Breast epithelium (tissue), 4 donors: ENCODE results near the gene FHIP2A. TPM values are rescaled to one million over a fixed set of nuclear protein-coding genes. Genes with fewer than 3 reads are reported as not detected.

Experiments
- DNase-seq, 2 donors: peaks; one replicate each; pipeline ENCODE4 v3.0.0-alpha.2; 2019; ENCODE audit warnings: low spot score in 2 of 2
- H3K27ac ChIP-seq, 2 donors: fragments of 200-600 bp; sonication (generic) in 1 of 2; one replicate each; pipeline ENCODE4 v1.5.1; 2016 to 2019; ENCODE audit warnings: mild to moderate bottlenecking in 1 of 2
- H3K27me3 ChIP-seq, 2 donors: fragments of 200-600 bp; sonication (generic) in 1 of 2; one replicate each; pipeline versions ENCODE4 v1.5.1 to v1.6.0; 2017 to 2019; ENCODE audit warnings: control low read depth in 1 of 2, mild to moderate bottlenecking in 1 of 2
- H3K36me3 ChIP-seq: fragments of 200-600 bp; one replicate; pipeline ENCODE4 v1.5.1; 2019
- H3K4me1 ChIP-seq, 2 donors: fragments of 200-600 bp; sonication (generic); one replicate each; pipeline ENCODE4 v1.5.1; 2016 to 2019; ENCODE audit warnings: control low read depth in 1 of 2
- H3K4me3 ChIP-seq, 3 donors: fragments of 200-600 bp; sonication (generic); 1 replicate in 2 of 3; 2 replicates in 1 of 3; pipeline ENCODE4 v1.5.1; 2016 to 2019; ENCODE audit warnings: mild to moderate bottlenecking in 3 of 3, moderate library complexity in 2 of 3
- H3K9me3 ChIP-seq, 2 donors: fragments of 200-600 bp; sonication (generic) in 1 of 2; one replicate each; pipeline ENCODE4 v1.5.1; 2016 to 2019; ENCODE audit warnings: control low read depth in 1 of 2
- POLR2A ChIP-seq: fragments of 450-650 bp; IDR thresholded peaks from one replicate; pipeline ENCODE4 v1.6.1; 2016; ENCODE audit warnings: antibody characterized with exemption, mild to moderate bottlenecking, moderate library complexity
- POLR2AphosphoS5 ChIP-seq, 3 donors: sonication (generic); formaldehyde crosslinking; IDR thresholded peaks; one replicate each; pipeline ENCODE4 v1.6.1; 2017; ENCODE audit warnings: antibody characterized with exemption in 3 of 3
- intact Hi-C: fragments of 100-400 bp; cut with DNase I; formaldehyde crosslinking; loops from one replicate; pipeline ENCODE4 v1.15.1; 2023; ENCODE audit warnings: low total_unique reads
- total RNA-seq, 3 donors: library from RNA; depleted of rRNA; stranded (reverse); fragments of >200 nt; gene quantifications; one replicate each; pipeline ENCODE4 v1.1.0, GENCODE V29; 2016
- TF ChIP-seq, protein P1 (sequence below), 3 donors: fragments of 450-650 bp; IDR thresholded peaks; one replicate each; pipeline ENCODE4 v1.5.1; 2016 to 2017; ENCODE audit warnings: antibody characterized with exemption in 3 of 3, mild to moderate bottlenecking in 3 of 3, moderate library complexity in 3 of 3

FHIP2A gene
- total RNA-seq, 3 donors from 2014 or later = 28.2 to 32.3 (median 31.0) TPM

DNA sequence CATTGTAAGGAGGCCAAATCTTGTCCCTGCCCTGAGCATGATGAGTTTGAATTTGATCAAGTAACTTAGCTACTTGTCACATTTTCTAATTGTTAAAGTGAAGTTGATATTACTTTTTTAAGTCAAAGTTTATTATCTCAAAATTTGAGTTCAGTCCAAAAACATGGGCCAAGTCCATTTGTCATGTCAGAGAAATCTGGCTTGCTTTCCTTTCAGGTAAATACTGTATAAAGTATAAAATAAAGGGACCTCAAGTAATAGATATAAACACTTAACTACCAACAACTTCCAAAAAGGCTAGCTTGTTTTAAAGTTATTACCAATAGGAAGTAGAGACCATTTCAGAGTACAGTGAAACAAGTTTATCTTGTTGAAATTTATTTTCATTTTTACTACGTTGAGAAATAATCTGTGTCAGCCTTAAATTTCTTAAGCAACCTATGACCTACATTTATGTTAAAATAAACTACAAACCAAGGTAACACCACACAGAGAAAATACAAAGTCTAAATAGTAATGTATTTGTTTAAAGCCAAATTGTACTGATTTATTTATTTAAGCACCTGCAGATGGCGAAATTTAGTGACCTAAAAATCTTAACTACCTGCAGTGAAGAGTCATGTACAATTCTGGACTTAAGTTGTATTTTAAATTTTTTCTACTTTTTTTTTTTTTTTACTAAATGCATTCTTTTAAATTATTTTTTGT is 36.5 kb downstream of the FHIP2A start:
- Histone ChIP-seq H3K27me3 (no peaks in the 10 kb centered on the region), H3K27ac (no peak overlapping the region), H3K4me3 (no peak overlapping the region), H3K36me3 (peaks cover 9% of the 10 kb centered on the region), H3K9me3 (no peaks in the 10 kb centered on the region), H3K4me1 (no peaks in the 10 kb centered on the region)
- intact Hi-C loops = no loop called here
- TF ChIP-seq POLR2A = no peak
- TF ChIP-seq, protein P1, sequence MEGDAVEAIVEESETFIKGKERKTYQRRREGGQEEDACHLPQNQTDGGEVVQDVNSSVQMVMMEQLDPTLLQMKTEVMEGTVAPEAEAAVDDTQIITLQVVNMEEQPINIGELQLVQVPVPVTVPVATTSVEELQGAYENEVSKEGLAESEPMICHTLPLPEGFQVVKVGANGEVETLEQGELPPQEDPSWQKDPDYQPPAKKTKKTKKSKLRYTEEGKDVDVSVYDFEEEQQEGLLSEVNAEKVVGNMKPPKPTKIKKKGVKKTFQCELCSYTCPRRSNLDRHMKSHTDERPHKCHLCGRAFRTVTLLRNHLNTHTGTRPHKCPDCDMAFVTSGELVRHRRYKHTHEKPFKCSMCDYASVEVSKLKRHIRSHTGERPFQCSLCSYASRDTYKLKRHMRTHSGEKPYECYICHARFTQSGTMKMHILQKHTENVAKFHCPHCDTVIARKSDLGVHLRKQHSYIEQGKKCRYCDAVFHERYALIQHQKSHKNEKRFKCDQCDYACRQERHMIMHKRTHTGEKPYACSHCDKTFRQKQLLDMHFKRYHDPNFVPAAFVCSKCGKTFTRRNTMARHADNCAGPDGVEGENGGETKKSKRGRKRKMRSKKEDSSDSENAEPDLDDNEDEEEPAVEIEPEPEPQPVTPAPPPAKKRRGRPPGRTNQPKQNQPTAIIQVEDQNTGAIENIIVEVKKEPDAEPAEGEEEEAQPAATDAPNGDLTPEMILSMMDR (IDR thresholded peaks at IDR 0.05) = no peak
- no peak for TF ChIP-seq POLR2AphosphoS5 (IDR thresholded peaks at IDR 0.05)
- DNase-seq = no peak

DNA sequence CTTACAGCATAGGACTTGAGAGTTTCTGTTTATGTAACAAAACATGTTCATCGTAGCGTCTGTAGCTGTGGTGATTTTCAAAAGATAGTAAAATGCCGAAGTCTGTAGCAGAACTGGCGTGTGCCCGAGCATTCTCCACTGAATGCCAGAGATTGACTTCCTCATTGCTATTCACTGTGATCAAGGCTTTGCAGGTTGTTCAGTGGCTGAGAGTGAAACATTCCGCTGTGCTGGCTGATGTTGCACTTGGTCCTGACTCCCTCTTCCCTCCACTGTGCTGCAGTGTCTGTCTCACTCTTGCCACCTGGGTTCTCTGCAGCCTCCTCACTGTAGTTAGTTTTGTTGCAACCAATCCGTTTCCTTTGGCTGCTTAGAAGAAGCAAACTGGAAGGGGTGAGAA is 37.6 kb downstream of the FHIP2A start:
- no peaks in the 10 kb centered on the region for H3K9me3 ChIP-seq
- intact Hi-C loops = no loop called here
- TF ChIP-seq, protein P1 (IDR thresholded peaks at IDR 0.05) = no peak
- TF ChIP-seq POLR2AphosphoS5 (IDR thresholded peaks at IDR 0.05) (no peak), POLR2A (no peak)
- H3K36me3 ChIP-seq = peaks cover 9% of the 10 kb centered on the region
- no peak overlapping the region for H3K27ac ChIP-seq
- no peak overlapping the region for H3K4me3 ChIP-seq
- H3K4me1 ChIP-seq = no peaks in the 10 kb centered on the region
- no peaks in the 10 kb centered on the region for H3K27me3 ChIP-seq
- no peak for DNase-seq

DNA sequence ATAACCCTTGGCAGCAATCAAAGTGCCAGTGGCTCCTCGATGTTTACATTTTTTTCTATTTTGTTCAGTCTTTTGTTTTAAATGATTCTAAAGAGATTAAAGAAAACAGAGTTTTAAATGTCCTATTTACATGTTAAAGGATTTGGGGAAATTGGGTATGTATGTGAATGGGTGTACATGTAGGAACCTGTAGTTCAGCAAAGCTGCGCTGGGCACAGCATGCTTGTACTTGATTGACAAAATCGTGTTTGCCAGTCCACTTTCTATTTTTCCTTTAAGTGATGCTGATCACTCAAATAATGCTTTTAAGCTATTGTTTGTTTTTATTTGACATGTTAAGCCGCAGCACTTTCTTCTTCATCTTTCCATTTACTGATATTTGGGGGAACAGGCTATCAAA is 40.9 kb downstream of the FHIP2A start:
- H3K36me3 ChIP-seq = peaks cover 9% of the 10 kb centered on the region
- intact Hi-C loops = no loop called here
- DNase-seq = no peak

DNA sequence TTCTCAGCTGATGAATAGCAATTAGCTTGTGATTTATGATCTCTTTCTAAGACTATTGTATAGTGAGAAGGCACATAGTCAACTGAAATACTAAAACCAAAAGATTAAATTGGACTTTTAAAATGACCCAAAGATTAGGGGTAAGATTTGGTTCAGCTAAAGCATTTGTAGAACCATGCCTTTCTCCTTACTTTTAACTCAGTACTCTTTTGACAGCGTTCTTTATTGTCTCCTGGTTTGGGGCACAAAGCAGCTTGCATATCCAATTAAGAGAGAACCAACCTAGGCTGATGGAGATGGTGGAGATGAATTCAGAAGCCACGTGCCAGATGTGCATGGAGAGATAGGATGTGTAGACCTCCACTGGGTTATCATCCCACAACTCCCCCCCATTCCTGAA is 45.8 kb downstream of the FHIP2A start:
- no peak for TF ChIP-seq POLR2A
- H3K4me1 ChIP-seq = no peaks in the 10 kb centered on the region
- H3K27me3 ChIP-seq = no peaks in the 10 kb centered on the region
- no peak for DNase-seq
- H3K9me3 ChIP-seq = no peaks in the 10 kb centered on the region
- no peak overlapping the region for H3K4me3 ChIP-seq
- intact Hi-C loops = no loop called here
- H3K36me3 ChIP-seq = no peaks in the 10 kb centered on the region
- H3K27ac ChIP-seq = no peak overlapping the region

More for the DNA sequence above, 40.9 kb downstream of the FHIP2A start:
- TF ChIP-seq, protein P1 (IDR thresholded peaks at IDR 0.05) = no peak
- TF ChIP-seq POLR2AphosphoS5 (IDR thresholded peaks at IDR 0.05) (no peak), POLR2A (no peak)
- Histone ChIP-seq H3K4me3 (no peak overlapping the region), H3K4me1 (no peaks in the 10 kb centered on the region), H3K9me3 (no peaks in the 10 kb centered on the region), H3K27me3 (no peaks in the 10 kb centered on the region), H3K27ac (no peak overlapping the region)

DNA sequence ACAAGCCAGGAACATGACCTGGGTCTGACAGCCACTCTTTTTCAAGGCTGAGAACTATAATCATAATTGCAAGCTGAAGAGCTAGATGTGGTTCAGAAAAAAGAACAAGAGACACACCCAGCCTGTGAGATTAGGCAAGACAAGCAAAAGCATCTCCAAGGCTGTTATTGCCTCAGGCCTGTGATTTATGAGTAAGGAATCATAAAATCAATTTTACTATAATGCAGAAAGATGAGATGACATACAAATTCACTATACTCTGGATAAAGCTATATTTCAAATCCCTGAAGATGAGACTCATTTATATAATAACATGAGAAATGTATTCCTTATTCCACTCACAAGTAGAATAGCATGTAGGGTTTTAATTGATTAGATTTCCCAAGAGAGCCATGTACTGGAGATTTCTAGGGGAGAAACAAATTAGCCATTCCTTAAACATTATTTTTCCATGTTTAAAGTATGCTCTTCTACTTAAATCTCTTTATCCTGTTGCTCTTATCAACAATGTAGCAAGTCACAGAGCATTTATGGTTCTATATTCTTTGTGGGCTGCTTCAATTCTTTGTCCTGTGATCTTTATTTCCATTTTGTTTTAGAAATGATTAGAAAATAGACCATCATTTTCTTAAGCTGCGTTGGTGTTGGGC is 47.4 kb downstream of the FHIP2A start:
- Histone ChIP-seq H3K4me3 (no peak overlapping the region), H3K4me1 (no peaks in the 10 kb centered on the region), H3K9me3 (no peaks in the 10 kb centered on the region), H3K36me3 (no peaks in the 10 kb centered on the region), H3K27me3 (no peaks in the 10 kb centered on the region), H3K27ac (no peak overlapping the region)
- intact Hi-C loops = no loop called here
- DNase-seq = no peak
- TF ChIP-seq, protein P1 (IDR thresholded peaks at IDR 0.05) = no peak
- TF ChIP-seq POLR2AphosphoS5 (IDR thresholded peaks at IDR 0.05) = no peak
- no peak for TF ChIP-seq POLR2A
